OCI-M2 (cell line): ENCODE data around the gene SPIRE1.
"Not testable (repeated sequence)": the region's sequence is repeated elsewhere in the genome, so short reads cannot be mapped to it uniquely, and the experiment has no call there.

Source experiments
- DNase-seq: peaks from one replicate; lab custom pipeline; 2025; ENCODE audit not compliant: unreplicated experiment; lab: John Stamatoyannopoulos, UW

The SPIRE1 gene

DNA sequence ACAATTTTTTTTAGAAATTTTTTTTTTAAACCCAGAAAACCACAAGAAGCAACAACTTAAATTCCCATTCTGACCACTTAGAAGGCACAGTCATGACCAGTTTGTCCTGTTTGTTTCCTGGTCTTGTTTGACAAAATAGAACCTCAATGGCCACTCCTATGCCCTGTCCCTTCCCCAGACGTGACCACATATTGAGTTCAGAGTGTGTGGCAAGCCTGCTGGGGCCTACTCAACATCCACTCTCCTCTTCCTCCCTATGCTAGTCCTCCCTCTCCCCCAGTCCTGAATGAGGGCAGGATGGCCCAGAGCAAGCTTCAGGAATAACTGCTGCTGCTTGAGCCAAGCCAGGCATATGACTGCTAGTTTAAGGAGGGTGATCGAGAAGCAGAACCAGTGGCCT, 160.6 kb downstream of the SPIRE1 start:
- DNase-seq = no peak

DNA sequence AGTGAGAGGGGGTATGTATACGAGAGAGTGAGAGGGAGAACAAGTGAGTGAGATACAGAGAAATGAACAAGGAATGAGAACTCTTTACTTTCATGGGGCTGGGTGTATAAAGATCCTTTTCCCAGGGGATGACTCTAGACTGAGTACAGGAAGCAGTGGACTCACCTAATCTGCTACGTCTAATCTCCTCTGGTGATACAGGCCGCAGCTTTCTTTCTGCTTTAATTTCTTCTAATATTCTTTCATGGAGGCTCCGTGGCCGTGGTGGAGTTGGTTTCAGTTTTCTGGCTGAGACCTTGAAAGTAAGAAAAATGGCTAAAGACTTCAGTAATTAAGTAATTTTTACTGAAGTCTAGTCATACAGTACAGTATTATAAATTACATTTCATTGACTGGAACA, 165.0 kb downstream of the SPIRE1 start:
- DNase-seq = no peak

DNA sequence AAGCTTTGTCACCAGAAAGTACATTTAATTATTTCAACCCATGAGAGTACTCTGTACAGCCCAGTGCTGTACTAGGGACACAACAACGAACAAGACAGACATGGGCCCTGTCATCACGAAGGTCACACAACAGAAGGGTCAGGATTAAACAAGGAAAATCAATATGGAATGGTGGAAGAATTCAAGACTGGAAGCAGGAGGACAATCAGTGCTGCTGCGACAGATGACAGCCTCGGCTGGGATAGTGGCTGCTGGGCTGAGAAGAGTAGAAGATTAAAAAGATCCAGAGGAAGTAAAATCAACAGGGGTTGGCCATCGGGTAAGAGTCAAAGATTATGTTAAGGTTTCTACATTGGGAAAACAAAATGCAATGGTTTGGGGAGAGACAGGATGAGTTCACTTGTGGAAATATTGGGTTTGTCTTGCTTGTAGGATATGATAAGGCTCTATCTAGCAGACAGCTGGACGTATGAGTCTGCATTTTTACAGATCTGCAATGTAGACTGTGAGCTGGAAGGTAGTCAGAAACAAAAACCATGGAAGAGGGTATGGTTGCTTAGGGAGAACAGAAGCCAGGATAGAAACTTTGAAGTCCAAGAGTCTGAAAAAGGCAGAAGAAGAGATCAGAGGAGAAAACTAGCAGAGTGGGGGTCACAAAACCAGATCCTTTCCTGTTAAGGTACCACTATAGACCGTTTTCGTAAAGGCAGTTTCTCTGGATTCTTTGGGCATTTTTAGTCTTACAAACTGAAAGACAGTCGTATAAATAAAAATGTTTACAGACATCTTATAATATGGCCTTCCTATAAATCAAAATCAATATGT, 166.1 kb downstream of the SPIRE1 start:
- DNase-seq = peak; percentile 15

DNA sequence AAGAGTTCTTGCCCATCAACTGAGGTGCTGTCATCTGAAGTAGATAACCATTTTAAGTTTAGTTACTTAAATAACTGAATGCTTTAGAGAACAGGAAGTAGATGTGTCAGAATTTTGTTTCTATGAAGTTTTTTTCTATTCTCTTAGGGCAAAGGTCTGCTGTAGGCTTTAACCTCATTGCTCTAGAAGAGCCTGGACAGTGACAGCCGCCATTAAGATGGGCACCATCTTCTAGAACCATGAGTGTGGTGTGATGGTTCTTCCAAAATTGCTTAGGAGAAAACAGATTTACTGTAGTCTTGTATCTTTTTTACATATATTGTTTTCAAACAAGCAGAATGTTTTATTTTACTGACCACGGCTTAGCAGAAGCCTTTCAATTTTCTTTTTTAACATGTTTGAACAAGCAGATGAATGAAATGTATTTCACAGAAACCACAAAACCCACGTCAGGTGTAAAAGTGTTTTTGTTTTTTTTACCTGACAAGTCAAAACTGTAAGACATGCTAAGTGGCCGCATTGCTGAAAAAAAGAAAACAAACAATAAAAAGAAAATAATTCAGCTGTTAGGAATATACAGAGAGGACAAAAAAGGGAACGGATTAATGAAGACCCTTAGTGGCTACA, 172.3 kb downstream of the SPIRE1 start:
- DNase-seq = no peak

DNA sequence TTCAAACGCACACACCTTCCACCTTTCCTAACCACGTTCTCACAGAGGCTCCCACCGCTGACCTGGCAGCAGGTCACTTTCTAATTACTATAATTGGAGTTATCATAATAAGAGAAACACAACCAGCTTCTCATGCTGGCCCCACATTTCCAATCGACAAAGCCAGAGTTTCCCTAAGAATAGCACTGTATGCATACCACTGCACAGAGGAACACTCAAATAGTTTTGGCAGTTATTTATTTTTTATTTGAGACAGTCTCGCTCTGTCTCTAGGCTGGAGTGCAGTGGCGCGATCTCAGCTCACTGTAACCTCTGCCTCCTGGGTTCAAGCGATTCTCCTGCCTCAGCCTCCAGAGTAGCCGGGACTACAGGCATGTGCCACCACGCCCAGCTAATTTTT, 176.0 kb downstream of the SPIRE1 start:
- DNase-seq = not testable (repeated sequence)

DNA sequence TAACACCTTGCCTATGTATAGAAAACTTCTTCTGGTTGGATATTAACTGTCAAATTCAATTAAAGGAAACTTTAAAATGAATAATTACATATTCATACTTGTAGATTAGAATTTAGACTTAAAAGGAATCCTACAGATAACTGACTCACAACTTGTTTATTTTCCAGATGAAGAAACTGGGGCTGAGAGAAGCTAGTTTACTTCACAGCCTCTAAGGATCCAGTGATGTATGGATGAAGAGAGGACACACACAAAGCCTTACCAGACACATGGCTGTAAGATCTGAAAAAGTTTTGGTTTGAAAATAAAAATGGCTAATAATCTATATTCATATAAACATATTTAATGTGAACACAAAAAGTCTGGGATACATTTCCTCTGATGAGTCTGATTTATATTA, 177.9 kb downstream of the SPIRE1 start:
- DNase-seq = no peak

DNA sequence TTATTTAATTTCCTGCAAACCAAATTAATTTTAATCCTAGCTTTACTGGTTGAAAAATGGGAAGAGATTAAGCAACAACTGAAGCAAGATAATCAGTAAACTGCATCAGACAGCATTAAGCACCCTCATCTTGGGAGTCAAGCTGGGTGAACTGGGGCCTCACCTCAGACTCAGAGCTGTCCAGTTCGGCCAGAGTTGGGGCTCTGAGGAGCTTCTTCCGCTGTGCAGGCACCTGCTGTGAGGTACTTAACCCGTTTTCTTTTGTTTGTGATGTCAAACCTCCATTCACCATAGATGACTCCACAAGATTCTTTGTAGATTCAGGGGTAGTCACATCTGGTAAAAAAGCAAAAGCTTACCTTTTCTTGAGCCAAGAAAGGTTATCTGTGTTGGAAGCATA, 178.4 kb downstream of the SPIRE1 start:
- DNase-seq = no peak

DNA sequence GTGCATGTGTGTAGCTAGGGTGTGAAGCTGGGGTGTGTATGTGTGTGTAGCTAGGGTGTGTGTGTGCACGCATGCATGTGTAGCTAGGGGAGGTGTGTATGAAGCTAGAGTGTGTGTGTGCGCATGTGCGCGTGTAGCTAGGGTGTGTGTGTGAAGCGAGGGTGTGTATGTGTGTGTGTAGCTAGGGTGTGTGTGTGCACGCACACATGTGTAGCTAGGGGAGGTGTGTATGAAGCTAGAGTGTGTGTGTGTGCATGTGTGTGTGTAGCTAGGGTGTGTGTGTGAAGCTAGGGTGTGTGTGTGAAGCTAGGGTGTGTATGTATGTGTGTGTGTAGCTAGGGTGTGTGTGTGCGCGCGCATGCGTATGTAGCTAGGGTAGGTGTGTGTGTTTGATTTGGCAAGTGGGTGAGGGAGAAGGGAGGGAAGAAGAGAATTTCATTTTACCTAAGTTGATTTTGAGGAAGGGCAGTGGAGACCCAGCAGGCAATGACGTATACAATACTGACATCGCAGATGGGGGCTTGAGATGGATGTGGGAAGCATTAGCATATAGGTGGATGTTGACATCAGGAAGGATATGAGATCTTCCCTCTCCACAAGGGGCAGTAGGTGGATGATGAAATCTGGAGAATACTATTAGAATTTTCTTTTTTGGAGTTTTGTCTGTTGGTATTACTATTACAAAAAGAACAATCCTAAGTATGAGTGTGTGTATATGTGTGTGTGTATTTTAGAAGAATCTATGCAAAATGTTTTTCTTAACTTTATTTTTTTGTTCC, 179.4 kb downstream of the SPIRE1 start:
- no peak for DNase-seq

DNA sequence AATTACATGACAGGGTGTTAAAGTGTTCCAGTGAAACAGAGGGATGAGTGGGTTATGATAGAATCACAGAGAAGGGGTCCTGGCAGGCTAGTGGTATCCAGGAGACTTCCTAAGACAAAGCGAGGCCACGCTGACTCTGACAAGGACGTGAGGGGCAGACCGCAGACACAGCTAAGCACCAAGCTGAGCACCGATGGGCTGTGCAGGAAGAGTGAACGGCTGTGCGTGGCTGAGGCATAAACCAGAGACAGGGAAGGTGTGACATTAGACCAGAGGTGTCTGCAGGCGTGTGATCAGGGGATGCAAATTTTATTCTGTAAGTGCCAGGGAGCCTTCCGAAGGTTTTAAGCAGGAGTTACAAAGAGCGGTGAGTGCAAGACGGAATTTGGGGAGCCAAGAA, 180.3 kb downstream of the SPIRE1 start:
- no peak for DNase-seq

DNA sequence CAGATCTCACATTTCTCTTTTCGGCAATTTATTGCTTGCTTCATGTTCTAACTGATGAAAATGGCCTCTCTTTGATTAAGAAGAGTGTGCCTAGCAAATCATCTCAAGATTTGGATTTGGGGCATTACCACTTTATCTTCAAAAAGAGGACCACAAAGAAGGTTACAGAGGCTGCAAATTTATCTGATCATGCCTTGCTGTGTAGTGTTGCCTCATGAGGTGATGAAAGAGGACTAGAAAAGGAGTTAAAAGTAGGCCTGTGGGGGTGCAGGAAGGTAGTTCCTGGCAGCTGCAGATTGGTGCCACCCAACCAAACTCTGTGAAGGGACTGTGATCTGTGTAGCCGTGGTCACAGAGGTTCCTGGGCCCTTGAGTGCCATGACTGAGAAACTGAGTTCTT, 181.0 kb downstream of the SPIRE1 start:
- no peak for DNase-seq

DNA sequence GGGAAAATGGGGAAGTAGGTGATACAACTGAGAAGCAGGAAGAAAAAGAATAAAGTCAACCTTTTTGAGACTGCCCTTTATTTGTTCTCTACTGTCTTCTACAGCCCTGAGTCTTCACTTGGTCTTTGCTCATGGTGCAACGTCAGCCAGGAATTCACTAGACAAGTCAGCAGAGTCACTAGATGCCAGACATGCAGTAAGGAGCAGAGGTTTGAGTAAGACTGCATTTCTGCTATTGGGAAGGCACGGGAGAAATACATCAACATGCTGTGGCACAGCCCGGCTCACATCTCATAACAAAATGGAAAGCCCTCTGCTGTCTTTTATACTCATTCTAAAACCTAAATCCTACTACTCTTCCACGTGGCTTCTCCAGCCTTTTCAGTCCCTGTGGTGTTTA, 183.0 kb downstream of the SPIRE1 start:
- no peak for DNase-seq

DNA sequence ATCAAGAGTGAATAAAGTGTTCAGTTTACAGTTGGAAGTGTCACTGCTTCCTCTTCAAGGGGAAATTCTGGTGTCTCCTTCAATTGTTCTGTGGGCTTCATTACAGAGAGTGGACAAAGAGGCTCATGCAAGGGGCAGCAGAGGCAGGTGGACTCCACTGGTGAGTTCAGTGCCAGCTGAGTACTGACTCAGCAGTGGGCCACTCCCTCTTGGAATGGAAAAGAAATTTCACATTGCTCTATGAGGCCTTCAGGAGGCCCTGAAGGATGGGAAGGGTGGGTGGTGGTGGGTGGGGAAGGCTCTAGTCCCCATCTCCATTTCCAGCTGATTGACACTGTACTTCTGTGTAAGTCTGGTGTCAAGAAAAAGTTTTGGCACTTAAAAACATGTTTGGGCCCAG, 183.8 kb downstream of the SPIRE1 start:
- no peak for DNase-seq

DNA sequence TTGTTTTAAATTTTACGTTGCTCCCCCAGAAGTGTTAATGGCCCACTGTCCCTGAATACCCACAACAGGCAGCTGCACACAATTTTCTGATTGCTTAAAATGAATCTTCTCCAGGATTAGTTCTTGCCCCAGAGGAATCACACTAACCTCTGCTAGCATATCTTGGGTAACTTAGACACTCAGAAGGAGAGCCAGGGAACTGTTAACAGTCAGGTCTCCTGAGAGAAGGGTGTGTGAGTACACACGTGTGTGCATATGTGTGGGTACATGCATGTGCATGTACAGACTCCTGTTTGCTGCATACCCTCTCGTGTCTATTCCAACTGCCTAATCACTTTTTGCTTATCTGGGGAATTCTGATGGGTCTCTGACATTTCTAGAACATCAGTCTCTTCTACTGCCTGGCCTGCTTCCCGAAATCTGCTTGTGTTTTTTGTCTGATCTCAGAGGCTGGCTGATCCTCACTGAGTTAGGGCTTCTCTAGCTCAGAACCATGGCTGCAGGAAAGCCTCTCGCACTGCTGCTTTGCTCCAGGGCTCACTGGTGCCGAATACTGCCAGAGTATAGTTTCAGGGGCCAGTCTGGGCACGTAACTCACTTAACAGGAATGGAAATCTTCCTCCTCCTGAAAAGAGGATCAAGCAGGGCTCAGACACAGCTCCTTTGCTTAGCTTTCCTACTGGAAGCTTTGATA, 187.4 kb downstream of the SPIRE1 start:
- no peak for DNase-seq

DNA sequence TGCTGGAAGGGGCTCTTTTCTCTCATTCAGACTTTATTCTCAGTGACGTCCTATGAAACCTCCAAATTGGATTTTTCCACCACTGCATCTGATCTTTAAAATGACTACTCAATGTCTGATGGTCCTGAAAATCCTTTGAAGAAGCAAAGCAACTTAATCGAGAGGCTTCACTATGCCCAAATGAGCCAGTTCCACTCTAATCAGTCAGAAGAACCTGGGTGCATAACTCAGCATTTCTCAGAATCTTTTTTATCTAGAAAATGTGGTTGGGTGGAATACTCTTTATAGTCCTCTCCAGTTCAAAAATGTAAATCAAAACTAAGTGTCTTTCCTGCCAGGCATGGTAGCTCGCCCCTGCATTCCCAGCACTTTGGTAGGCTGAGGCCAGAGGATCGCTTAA, 189.5 kb downstream of the SPIRE1 start:
- DNase-seq = no peak

DNA sequence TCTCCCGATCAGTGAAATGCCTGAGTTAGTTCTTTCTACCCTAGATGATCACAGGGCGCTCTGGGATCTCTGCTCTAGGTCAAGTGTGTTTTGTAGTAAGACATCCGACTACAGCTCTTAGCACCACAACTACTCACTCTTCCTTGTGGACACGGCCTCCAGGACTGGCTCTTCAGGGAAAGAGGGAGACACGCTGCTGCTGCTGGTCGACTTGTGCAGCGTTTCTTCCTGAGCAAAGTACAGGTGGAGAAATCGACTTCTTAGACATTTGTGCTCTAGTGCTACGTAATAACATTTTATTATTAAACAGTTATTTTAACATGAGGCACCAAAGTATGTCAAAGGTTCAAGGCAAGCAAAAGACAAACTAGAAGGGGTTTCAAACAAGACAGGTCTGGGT, 193.2 kb downstream of the SPIRE1 start:
- DNase-seq = no peak

DNA sequence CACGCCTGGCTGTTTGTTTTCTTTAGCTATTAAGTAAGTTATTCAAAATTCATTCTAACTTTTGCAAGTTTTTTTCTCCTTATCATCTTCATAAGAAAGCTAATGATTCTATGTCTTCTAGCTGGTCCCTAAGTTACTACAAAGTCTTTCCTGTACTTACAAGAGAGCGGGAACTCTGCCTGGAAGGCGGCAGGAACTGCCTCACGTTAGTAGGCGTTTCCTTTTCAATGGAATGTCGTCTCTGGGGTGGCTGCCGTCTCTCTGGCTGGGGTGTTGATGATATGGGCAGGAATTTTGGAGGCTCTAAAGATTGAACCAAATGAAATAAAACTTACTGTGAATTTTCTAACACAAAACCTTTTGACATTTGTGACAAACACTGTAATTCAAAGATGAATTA, 194.7 kb downstream of the SPIRE1 start:
- DNase-seq = no peak

DNA sequence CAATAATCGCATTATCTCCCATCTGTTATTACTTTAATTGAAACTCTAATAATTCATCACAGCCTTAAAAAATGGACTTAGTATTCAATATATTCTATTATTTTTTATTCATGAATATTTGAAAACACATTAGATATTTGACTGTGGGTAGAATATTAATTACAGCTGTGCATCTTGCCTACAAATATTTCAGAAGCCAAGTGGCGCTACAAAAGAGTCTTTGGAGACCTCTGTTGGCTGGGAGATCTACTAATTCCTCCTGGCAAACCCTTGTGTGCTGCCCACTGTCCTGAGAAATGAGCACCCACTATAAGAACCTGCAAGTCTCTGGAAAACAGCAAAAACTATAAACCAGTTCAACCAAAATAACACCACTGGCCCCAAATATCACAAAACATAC, 195.7 kb downstream of the SPIRE1 start:
- no peak for DNase-seq

DNA sequence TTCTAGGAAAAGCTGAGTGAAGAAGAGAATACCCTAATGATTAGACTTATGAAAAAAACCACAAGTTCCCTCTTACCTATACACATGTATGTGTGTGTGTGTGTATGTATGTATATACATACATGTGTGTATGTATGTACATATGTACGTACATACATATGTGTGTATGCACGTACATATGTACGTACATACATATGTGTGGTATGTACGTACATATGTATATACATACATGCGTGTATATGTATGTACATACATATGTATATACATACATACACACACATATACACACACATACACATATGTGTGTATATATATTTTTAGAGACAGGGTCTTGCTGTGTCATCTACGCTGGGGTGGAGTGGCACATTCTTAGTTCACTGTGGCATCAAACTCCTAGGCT, 196.6 kb downstream of the SPIRE1 start:
- no peak for DNase-seq

DNA sequence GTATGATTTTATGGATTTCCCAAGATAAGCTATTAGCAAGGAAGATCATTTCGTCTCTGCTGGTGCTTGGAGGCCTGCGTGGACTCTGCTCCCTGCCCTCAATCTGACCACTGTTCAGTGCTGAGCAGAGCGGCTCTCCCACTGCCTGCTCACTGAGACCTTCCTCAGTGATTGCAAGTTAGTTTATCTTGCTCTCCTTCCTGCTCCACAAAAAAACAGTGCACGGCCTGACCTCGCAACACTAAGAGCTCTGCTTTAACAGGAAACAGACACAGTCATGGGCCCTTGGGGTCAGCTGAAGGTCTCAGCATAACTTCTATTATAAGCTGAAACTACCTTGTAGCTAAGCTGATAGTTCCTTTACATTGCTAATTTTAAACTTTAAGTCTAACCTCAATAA, 197.0 kb downstream of the SPIRE1 start:
- no peak for DNase-seq

DNA sequence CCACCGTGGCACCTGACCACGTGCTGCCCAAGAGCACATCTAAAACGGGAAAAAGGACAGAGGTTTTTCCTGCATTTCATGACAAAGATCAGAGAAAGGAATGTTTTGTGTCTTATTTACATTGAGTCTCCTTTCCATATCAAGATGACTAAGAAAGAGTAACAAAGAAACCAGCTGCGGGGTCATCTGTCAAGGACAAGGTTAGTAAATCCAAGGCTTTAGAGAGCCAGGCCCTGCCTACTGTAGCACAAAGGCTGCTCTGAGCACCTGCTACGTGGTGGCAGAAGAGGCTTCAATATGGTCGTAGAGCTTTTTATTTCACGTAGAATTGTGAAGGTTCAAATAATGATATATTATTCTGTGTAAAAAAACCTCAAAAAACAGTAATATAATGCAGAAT, 199.1 kb downstream of the SPIRE1 start:
- no peak for DNase-seq

DNA sequence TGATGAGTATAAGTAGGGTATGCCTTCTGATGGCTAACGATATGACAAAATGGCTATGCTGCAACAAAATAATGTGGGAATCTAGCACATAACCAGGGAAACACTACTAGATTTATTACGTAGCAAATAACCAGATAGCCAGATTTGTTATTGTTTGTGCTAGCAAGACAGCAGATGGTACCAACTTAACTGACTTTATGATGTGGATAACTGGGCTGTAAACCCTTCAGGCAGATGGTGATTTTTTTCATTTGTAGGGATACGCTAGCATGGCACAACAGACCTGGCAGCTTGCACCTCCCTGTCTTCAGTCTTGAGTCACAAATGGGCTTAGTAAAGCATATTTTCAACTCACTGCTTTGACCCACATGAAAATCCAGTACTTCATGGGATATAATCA, 201.5 kb downstream of the SPIRE1 start:
- no peak for DNase-seq

DNA sequence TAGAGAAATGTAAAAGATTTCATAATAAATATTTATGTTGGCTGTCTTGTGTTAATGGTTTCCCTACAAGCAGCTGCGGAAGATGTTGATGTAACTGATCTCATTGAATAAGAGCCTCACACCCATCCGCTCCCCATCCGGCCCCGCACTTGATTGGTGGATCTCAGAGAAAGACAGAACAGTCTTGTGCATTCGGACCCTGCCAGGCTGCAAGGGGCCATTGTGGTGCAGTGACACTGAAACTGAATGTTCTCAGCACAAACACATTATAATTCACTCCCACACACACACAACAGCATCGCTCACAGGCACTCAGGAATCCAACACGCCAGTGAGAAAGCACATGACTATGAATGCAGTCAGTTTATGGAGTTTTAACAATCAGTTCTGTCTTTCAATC, 202.4 kb downstream of the SPIRE1 start:
- DNase-seq = no peak
